Stimulated activated CD8-positive, alpha-beta memory T cell treated with anti-CD3 and anti-CD28 coated beads, Interleukin-7, amount 100 ng/mL, for 24 hours (primary cell): Measurements from ENCODE around the gene CLCNKA.
"Not testable (repeated sequence)": the region's sequence is repeated elsewhere in the genome, so short reads cannot be mapped to it uniquely, and the experiment has no call there.

Experiments
- DNase-seq: peaks from one replicate; pipeline ENCODE4 v3.0.0-alpha.2; 2020; ENCODE audit warnings: low read depth

Gene CLCNKA

DNA sequence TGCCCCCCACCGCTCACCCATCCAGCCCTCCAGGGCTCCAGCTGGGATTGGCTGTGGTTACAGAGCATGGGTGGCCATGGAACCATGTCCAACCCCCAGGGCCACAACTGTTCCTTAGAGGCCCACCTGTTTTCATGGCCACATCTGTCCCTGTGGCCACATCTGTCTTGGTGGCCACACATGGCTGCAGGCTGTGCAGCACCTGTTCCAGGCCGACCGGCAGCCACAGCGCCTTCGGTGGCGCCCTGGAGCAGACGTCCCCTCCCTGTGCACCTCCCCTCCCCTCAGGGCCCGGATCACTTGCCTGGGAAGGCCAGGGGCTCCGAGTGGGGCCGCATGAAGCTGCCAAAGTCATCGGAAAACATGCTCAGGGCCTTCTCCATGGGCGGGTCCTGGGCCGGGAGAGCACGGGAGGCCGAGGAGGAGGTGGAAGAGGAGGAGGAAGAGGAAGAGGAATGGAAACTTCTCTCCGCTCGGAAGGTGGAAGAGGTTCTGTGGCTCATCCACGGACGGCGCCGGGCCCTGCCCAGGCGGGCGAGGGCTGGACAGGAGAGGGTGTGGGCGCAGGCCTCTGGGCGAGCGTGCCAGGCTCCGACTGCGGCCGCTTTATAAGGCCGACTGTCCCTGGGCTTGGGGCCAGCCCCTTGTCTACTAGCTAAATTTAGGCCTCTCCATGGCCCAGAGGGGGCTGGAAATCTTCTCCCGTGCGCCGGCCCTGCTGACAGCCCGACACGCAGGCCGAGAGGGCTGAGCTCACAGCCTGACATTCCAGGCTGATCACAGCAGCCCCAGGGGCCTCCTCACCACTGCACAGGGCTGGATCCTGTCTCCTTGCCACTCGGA lies 4.2 kb upstream of the CLCNKA start, which contains the start of gene HSPB7:
HSPB7 (minus strand) TSS at position 583 of the 843 bp plus-strand sequence; CDS start at position 503, 80 bp downstream.
- DNase-seq, result no peak

DNA sequence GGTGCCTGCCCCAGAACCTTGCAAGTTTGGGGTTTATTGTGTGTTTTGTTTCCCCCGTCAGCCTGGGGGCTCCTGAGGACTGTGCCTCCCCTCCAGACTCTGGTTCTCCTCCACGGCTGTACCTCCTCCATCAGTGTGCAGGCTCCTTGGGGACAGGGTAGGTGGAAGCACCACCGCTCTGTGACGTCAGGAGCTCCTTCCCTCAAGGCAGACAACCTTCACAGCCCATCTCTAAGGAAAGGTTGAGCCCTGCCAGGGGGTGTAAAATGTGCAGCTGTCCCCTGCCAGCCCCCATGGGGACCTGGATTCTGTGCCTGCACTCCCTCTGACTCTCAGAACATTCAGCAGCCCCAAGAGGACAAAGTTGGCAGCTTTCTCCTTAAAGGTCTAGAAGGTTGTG lies 3.5 kb upstream of the CLCNKA start:
- DNase-seq, result no peak

DNA sequence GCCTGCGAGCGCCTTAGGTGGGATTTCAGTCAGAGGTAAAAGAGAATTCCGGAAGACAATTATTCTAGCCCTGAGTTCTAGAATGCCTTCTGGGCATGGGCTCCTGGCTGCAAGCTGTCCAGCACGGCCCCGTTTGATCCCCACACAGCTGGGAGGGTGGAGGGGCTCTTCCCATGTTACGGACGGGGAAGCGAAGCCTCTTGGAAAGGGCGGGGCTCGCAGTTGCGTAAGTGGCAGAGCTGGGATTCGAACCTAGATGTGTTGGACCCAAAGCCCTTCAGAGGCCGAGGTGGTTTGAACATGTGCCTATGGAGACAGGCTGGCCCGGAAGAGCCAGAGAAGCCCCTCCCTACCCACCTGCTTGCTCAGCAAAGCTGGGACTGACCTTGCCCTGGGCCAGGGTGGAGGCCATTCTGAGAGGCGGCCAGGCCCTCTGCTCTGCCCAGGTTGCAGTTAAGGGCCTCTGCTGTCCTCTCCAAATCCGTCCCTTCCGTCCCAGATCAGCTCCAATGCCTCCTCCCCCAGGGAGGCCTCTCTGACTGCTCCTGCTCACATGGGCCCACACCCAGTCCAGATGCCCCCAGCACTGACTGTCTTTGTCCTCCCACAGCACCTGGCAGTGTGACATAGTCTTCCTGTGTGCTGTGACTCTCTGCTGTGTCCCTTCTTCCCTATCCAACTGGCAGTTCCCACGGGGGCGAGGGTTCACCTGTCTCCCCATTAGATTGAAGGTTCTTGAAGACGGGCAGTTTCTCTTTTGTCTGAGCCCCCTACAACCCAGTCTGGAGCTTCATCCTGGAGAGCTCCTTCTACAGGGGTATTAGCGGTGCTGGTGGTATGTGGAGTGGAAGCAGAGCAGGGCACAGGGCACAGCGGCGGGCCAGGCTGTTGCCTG lies 2.8 kb upstream of the CLCNKA start:
- no peak for DNase-seq

DNA sequence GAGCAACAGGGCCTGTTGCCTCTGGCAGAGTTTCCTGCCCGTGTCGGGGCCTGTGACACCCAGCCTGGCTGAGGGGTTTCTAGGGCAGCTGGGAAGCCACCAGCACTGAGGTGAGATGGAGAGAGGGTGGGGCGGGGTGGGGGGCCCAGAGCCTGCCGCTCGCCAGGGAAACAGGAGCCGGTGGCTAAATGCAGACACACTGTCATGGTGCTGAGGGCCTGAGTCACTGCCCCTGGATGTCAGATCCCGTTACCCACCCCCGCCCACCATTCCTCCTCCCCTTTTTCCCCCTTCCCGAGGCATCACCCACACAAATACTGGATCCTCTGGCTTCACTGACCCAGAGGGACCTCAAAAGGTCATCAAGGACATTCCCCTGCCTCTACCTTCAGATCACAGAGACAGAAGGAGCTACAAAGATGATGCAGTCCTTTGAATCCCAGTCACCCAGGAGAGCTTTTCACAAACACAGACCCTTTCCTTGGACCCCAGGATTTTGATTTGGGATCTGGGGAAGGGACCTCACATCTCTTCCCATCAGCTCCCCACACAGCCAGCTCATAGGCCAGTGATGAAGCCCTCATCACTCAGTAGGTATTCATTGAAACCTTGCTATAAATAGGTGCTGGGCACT lies 2.1 kb upstream of the CLCNKA start:
- DNase-seq, result no peak

DNA sequence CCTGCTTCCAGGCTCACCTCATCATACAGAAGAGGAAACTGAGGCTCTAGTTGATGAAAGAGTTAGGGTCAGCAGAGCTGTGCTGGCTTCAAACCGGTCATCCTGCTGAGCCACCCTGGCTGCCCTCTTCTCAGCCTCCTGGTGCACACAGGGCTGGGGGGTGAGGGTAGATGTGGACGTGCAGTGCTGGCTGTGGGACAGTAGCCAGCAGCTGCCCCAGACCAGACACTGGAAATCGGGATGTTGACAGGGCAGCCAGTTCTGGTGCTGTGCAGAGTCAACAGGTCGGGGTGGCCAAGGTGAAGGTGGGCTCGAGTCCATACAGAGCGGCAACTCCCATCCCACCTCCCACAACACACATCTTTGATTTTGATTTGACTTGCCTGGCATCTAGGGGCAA lies 1.5 kb upstream of the CLCNKA start:
- DNase-seq, result no peak

DNA sequence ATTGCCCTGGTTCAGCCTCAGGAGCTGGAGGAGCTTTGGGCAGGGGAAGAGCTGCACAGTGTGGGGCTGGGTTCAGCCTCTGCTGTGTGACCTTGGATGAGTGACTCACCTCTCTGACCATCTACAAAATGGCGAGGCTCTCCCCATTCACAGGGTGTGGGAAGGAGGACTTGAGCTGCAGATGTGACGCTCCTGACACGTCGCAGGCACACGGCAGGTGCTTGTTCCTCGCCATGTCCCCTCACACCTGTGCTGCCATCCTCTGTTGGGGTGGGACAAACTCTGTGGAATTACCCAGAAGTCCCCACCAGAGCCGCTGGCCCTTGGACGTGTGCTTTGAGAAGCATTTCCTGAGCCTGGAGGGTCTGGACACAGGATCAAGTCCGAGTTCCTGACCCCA lies 958 bp upstream of the CLCNKA start:
- not testable (repeated sequence) for DNase-seq

DNA sequence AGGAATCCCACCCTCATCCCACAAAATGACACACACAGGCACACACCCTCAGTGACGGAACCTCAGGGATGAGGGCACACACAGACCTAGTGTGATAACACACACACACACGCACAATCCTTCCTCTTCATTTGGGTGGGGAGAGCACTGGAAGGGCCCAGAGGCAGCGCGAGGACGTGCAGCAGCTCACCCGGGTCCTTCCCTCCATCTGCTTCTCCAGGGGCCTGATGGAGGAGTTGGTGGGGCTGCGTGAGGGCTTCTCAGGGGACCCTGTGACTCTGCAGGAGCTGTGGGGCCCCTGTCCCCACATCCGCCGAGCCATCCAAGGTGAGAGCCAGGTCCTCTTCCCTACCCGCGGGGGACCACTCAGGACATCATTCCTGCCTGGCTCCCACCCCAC lies 557 bp downstream of the CLCNKA start:
- no peak for DNase-seq

DNA sequence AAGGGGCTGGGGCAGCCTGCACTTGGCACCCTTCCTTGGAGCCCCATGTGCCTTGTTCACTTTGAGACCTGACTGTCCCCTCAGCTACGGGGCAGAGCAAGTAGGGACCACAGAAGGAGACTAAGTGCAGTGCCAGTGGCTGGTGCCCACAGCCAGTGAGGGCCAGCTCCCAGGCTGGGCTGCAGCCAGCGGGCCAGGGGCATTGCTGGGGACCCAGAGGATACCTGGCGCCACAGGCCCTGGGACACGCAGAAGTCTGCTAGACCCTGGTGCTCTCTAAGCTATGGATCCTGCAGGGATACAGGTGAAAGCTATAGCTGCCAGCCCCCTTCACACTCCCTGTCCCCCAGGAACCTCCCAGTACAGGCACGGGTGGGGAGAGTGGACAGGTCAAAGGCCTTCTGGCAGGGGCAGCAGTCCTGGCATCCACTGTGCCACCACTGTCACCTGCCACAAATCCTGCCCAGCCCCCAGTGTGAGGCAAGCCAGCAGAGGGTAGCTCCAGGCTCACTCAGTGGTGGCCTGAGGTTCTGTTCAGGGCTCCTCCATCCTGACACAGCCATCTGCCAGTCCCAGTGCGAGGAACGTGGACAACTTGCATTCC lies 1.3 kb downstream of the CLCNKA start:
- DNase-seq, result no peak

DNA sequence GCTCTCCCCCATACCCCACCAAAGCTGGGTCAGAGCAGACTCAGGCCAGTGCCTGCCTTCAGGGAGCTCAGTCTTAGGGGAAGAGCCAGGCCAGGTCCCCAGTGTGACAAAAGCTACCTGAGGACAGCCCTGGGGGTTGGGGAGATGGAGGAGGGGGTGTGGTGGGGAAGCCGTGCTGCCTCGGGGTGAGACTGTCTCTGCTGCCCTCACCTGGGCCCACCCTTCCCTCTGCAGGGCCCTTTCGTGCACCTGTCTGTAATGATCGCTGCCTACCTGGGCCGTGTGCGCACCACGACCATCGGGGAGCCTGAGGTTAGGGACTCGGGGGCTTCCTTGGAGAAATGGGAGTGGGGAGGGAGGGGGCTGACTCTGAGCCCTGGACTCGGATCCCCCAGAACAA lies 4.5 kb downstream of the CLCNKA start:
- DNase-seq, result not testable (repeated sequence)

DNA sequence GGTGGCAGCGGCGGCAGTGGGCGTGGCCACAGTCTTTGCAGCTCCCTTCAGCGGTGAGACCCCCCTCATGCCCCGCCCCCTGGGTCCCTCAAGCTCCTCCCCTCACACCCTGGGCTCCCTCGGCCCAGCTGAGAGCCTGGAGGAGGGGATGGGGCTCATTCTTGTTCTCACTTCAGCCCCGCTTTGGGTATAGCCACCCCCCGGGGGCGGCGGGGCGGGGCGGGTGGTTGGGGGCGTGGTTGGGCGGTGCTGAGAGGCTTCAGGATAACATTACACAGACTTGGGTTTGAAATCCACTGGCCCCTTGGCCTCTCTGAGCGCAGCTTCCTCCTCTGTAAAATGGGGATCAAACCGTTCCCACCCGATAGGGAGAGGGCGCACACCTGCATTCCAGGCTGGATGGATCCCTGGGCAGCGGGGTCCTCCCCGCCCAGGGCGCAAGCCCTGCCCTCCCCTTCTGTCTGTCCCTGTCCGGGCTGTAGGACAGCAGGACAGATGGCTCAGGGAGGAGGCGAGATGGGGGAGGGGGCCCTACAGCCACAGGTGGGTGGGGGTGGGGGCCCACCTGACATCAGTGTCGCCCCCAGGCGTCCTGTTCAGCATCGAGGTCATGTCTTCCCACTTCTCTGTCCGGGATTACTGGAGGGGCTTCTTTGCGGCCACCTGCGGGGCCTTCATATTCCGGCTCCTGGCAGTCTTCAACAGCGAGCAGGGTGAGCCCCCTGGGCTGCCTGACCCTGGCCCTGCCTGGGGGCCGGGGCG lies 5.1 kb downstream of the CLCNKA start:
- no peak for DNase-seq

DNA sequence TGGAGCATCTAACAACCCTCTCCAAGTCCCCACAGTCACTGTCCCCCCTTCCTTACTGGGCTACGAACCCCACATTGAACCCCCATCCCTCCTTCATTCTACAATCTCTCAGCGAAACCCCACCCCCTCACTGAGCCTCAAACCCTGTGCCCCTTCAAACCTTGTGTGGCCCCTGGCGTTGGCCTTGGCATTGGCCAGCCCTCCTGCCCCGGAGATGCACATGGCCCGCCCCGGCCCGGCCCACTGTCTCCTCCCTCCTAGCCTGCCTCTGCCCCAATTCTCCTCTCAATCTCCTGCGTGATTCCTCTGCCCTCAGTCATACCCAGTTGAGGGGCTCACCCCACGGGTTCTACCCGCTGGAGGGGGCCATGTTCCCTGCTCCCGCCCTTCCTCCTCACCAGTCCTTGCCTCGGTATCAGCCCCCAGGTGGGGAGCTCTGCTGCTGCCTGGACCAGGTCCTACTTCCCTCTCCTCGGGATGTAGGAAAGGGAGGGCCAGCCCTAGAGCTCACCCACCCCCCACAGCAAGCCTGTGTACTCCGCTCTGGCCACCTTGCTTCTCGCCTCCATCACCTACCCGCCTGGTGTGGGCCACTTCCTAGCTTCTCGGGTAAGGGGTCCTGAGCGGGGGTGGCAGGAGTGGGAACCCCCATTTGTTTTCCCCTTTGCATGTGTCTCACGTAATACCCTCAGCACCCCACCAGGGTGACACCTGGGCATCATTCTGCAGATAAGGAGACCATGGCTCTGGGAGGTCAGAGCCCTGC lies 6.6 kb downstream of the CLCNKA start:
- no peak for DNase-seq

DNA sequence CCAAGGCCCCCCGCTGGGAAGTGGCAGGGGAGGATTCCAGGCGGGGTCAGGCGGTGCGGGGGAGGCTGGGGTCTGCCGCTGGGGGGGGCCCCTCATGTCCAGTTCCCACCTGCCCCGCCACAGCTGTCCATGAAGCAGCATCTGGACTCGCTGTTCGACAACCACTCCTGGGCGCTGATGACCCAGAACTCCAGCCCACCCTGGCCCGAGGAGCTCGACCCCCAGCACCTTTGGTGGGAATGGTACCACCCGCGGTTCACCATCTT lies 7.1 kb downstream of the CLCNKA start:
- DNase-seq, result not testable (repeated sequence)

DNA sequence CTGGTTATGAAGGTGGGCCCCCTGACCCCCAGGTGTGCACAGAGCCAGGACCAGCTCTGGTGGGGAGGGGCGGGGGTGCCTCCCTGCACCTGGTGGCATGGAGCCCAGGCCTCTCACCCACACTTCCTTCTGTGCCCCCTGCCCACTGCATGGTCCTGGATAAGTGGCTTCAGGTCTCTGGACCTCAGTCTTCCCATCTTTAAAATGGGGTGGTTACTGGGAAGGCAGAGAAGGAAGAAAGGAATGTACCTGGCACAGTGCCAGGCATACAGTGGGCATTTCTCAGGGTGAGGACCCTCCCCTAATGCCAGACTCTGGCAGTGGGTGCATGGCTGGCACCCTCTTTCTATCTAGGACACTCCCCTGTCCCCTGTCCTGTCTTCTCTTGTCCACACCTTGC lies 7.5 kb downstream of the CLCNKA start:
- no peak for DNase-seq

DNA sequence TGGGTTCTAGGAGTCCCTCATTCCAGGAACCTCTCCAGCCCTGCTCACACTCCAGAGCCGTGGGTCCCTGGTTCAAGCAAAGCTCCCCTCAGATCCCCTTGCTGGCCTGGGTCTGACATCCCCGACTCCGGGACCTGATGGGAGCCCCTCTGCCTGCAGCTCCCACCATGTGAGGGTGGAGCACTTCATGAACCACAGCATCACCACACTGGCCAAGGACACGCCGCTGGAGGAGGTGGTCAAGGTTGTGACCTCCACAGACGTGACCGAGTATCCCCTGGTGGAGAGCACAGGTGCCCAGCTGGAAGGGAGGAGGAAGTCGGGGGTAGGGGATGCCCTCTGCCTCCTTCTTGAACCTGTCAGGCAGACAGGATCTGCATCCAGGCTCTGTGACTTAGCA lies 9.7 kb downstream of the CLCNKA start:
- DNase-seq, result no peak

DNA sequence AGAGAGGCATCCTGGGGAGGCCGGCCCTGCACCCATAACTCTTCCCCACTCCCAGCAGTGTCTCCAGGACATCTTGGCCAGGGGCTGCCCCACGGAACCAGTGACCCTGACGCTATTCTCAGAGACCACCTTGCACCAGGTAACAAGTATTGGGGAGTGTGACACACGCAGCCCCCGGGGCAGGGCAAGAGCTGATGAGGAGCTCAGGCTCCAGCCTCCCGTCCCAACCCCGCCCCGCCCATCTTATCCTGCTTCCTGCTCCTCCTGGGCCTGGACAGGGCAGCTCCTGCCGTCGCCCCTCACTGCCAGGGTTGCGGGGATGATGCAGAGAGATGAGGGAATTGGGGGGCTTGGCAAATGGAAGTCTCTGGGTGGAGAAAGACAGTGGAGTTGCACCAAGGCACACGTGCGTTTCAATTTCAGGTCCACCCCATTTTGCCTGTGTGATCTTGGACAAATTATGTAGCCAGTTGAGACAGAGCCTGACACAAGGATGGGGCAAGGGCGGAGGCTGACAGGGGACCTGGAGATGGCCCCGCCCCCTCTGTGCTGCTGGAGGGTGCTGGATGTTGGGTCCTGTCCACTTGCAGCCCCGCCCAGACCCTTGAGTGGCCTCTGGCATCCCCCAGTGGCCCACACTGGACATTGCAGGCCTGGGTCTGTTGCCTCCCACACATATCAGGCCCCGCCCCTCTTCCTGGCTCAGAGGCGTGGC lies 10.7 kb downstream of the CLCNKA start:
- peak; percentile 20 for DNase-seq

DNA sequence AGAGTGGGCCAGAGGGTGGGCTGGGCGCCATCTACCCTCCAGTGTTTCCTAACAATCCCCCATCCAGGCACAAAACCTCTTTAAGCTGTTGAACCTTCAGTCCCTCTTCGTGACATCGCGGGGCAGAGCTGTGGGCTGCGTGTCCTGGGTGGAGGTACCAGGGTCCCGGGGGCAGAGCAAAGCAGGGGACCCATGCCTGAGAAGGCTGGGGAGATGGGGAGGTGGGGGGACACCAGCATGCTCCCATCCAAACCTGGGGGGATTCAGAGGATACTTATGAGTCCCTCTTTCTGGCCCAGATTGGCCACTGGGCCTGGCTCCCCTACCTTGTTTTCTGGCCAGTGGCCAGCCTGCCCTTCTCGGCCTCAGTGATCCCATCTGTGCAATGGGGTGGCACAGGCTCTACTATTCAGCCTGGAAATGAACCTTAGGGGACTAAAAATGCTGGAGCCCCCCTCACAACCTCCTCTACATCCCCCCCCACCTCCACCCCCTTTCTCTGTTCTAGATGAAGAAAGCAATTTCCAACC lies 11.3 kb downstream of the CLCNKA start:
- DNase-seq, result not testable (repeated sequence)

DNA sequence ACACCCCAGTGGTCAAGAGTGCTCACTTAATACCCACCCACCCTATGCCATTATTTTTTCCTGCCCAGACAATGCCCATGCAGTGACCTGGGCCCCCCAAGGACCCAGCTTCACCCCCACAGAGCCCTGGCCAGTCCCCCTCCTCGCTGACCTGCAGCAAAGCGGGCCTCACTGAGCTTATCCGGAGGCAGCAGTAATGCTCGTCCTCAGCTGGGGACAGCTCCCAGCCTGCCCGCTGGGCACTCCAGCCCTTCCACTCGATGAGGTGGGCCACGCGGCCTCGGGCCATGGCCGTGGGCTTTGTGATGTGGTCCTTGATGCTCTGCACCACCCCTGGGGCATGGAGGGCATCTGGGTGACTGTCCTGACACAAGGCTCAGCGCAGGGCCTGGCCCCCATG lies 14.6 kb downstream of the CLCNKA start:
- not testable (repeated sequence) for DNase-seq

DNA sequence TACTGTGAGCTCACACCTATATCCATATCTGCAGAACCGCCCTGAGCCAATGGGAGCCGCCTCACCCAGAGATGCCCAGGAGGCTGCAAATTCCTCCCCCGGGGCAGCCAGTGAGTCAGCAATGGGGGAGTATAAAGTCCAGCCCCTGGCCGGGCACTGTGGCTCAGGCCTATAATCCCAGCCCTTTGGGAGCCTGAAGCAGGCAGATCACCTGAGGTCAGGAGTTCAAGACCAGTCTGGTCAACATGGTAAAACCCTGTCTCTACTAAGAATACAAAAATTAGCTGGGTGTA lies 16.7 kb downstream of the CLCNKA start:
- no peak for DNase-seq

DNA sequence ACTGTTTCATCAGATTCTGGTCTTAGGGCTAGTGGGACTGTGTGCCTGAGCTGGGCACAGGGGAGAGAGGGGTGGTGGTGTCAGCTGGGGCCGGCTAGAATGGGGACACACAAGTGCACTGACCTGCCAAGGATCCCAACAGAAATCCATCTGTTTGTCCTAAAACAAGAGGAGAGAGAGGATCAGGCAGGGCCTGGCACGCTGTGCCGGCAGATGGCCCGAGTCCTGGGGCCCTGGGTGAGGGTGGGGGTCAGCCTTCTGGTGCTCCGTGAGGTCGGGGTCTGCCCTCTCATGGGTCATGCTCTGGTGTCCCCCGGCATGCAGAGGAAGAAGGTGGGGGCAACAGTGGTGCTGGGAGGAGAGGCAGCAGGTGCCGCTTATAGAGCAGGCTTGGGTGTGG lies 18.0 kb downstream of the CLCNKA start:
- DNase-seq, result not testable (repeated sequence)

DNA sequence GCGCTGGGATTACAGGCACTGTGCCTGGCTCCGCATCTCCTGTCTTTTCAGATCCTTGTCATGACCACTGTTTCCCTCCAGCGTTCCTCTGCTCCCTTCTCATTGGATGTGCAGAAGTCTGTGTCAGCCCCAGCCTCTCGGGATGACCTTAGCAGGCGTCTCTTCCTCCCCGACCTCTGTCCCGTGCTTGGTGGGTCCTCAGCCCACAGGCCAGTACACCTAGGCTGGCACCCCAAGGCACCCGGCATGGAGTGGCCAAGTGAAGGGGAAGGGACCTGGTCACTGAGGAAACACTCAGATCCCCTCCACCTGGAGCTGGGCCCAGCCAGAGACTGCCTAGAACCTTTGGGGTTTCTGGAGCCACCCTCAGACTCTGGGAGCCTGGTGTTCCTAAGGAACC lies 19.4 kb downstream of the CLCNKA start:
- DNase-seq, result no peak
